BLaER1 treated with 17β-estradiol and CSF1 and Interleukin-3, amounts not matched to agents 10 nM and 100 nM (cell line): Measurements from ENCODE around the gene EPHA8.

ENCODE experiments used
- H3K27ac ChIP-seq, 11 experiments: shearing (Covaris generic); formaldehyde crosslinking; 2 replicates each; pipeline ENCODE4 v1.8.1; 2022
- H3K27me3 ChIP-seq, 11 experiments: shearing (Covaris generic); formaldehyde crosslinking; 2 replicates each; pipeline ENCODE4 v1.8.1; 2022
- H3K36me3 ChIP-seq, 11 experiments: shearing (Covaris generic); formaldehyde crosslinking; 2 replicates each; pipeline ENCODE4 v1.8.1; 2022
- H3K4me1 ChIP-seq, 10 experiments: shearing (Covaris generic); formaldehyde crosslinking; 2 replicates each; pipeline ENCODE4 v1.8.1; 2022
- H3K4me2 ChIP-seq, 11 experiments: shearing (Covaris generic); formaldehyde crosslinking; 2 replicates each; pipeline ENCODE4 v1.8.1; 2022
- H3K4me3 ChIP-seq, 10 experiments: shearing (Covaris generic); formaldehyde crosslinking; 2 replicates each; pipeline ENCODE4 v1.8.1; 2022
- H3K9ac ChIP-seq, 11 experiments: shearing (Covaris generic); formaldehyde crosslinking; 2 replicates each; pipeline ENCODE4 v1.8.1; 2022
- H3K9me3 ChIP-seq, 11 experiments: shearing (Covaris generic); formaldehyde crosslinking; replicated peaks in 1 of 11; 2 replicates each; pipeline ENCODE4 v1.8.1; 2022
- H4K20me1 ChIP-seq, 11 experiments: shearing (Covaris generic); formaldehyde crosslinking; 2 replicates each; pipeline ENCODE4 v1.8.1; 2022
- Cebpa-rat ChIP-seq, 11 experiments: shearing (Covaris generic); IDR thresholded peaks; 2 replicates each; pipeline ENCODE4 v1.8.1; 2022

EPHA8 gene

DNA sequence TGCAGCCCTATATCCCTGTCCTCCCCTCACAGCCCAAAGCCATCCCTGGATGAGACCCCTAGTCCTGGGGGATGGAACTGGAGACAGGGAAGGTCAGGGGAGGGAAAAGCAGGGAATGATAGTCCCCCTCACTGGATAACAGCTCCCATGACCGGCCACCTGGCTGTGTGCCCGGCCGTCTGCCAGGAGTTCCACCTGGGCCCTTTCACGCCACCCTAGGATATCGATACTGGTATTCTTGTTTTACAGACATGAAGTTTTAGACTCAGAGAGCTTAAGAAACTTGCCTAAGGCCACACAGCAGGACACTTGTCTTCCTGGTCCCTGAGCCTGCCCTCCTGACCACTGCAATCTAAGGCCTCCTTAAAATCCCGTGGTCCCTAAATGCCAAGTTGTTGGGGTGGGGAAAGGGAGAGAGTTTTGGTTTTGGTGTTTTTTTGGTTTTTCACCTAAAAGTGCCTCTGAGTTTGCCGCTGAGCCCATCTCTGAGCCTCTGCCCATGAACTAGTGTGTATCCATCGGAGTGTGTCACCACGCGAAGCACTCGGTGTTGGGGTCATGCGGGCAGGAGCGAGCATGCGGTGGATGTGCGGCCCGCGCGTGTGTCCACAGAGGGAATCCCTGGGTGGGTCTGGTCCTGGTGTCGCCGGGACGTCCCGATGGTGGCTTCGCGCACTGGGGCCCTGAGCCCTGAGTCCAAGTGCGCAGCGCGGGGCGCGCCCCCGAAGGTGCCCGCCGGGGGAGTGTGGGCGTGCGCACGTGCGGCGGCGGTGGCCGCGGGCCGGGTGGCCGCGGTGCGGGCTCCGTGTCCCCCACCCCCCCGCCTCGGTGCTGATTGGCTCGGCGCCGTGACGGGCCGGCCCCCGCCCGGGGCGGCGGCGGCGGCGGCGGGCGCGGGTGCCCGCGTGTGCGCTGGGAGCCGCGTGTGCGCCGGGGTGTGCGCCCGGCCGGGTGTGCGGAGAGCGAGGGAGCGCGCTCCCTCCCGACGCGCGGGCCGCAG lies at the start of gene EPHA8:
Gene EPHA8, plus strand, starts transcription at position 906 of the 1,000 bp plus-strand sequence. CDS start 147 bp downstream, outside the sequence.
- Histone ChIP-seq H3K4me2 (no peak within 1 kb of the TSS), H3K27ac (no peak within 1 kb of the TSS), H3K4me1 (no peaks in the 10 kb centered on the region), H4K20me1 (peaks cover 0 to 18% (median 0%) of the 10 kb centered on the region in 11 experiments; a peak in 3 of 22 replicates), H3K27me3 (peaks cover 24 to 41% (median 31%) of the 10 kb centered on the region in 11 experiments; a peak in 20 of 22 replicates), H3K9me3 (no peaks in the 10 kb centered on the region), H3K9ac (no peak within 1 kb of the TSS), H3K4me3 (no peak within 1 kb of the TSS), H3K36me3 (no peaks in the 10 kb centered on the region)
- no peak for TF ChIP-seq Cebpa-rat (IDR thresholded peaks at IDR 0.05)

DNA sequence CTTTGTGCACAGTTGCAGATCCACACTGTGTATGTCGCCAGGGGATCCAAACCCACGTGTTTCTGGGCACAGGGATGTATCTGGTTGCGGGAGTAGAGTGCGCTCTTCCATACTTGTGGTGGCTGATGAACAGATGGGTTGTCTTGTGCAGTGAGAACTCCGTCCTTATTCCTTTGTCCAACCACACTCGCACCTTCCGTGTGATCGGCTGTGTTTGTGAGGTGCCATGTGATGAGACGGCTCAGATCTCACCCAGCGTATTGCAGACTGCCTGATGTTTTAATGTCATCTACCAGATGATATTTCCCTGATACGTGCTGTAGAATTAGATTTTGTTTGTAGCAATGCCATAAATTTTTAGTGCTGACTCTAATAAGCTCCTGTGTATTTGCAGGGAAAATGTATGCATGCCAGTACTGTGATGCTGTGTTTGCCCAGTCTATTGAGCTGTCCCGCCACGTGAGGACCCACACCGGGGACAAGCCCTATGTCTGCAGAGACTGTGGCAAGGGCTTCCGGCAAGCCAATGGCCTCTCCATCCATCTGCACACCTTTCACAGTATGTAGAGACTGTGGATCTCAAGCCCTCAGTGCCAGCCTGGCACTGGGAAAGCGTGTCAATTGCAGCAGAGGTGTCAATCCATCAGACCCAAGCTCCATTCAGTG lies 46.2 kb upstream of the EPHA8 start:
- no peak for TF ChIP-seq Cebpa-rat (IDR thresholded peaks at IDR 0.05)
- H3K27ac ChIP-seq: no peak overlapping the region

DNA sequence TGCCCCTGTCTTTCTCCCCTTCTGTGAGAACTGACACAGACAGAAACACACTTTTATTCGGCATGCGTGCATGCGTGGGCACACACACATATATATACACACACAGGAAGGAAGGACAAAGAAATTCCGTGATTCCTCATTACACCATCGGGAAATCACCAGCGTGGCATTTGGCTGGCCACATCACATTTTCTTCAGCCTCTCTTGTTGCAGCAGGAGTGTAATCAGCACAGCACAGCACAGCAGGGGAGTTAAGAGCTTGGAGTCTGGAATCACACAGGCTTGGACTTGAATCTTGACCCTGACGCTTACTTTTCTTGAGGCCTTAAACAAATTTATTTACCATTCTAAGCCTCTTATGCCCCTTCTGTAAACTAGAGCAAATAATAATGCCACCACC lies 45.3 kb upstream of the EPHA8 start:
- Histone ChIP-seq H3K9me3 (no peaks in the 10 kb centered on the region), H3K36me3 (peaks cover 96 to 100% (median 98%) of the 10 kb centered on the region in 11 experiments), H3K27ac (no peak overlapping the region), H4K20me1 (peaks cover 0 to 32% (median 4%) of the 10 kb centered on the region in 11 experiments; a peak in 6 of 22 replicates), H3K4me3 (no peak overlapping the region), H3K27me3 (no peaks in the 10 kb centered on the region), H3K4me2 (no peak overlapping the region), H3K9ac (no peak overlapping the region), H3K4me1 (no peaks in the 10 kb centered on the region)
- TF ChIP-seq Cebpa-rat (IDR thresholded peaks at IDR 0.05): no peak

More for the DNA sequence above, 46.2 kb upstream of the EPHA8 start:
- Histone ChIP-seq H4K20me1 (peaks cover 0 to 40% (median 6%) of the 10 kb centered on the region in 11 experiments; a peak in 6 of 22 replicates), H3K4me2 (no peak overlapping the region), H3K4me1 (no peaks in the 10 kb centered on the region), H3K27me3 (no peaks in the 10 kb centered on the region), H3K9ac (no peak overlapping the region), H3K4me3 (no peak overlapping the region), H3K9me3 (no peaks in the 10 kb centered on the region), H3K36me3 (peaks cover 100% of the 10 kb centered on the region in 11 experiments)

DNA sequence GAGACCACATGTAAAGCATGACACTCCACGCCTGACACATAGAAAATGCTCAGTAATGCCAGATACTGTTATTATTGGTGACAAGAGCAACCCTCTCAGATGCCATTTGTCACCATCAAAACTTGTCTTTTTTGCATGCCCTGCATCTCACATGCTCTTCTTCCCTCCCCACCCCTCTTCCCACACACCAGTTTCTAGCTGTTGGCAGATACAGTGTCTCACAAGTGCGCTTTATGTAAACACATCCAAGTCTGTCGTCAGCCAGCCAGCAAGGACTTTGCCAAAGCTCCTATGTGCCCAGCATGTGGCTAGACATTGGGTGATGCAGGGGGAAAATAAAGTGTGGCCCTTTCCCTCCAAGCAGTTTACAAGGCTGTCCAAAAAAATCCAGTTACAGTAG lies 44.9 kb upstream of the EPHA8 start:
- Histone ChIP-seq H3K4me3 (no peak overlapping the region), H3K9ac (no peak overlapping the region), H3K4me1 (no peaks in the 10 kb centered on the region), H3K4me2 (no peak overlapping the region), H3K27ac (no peak overlapping the region), H3K9me3 (no peaks in the 10 kb centered on the region), H3K27me3 (no peaks in the 10 kb centered on the region), H3K36me3 (peaks cover 93 to 100% (median 97%) of the 10 kb centered on the region in 11 experiments), H4K20me1 (peaks cover 0 to 32% (median 3%) of the 10 kb centered on the region in 11 experiments; a peak in 6 of 22 replicates)
- TF ChIP-seq Cebpa-rat (IDR thresholded peaks at IDR 0.05): no peak

DNA sequence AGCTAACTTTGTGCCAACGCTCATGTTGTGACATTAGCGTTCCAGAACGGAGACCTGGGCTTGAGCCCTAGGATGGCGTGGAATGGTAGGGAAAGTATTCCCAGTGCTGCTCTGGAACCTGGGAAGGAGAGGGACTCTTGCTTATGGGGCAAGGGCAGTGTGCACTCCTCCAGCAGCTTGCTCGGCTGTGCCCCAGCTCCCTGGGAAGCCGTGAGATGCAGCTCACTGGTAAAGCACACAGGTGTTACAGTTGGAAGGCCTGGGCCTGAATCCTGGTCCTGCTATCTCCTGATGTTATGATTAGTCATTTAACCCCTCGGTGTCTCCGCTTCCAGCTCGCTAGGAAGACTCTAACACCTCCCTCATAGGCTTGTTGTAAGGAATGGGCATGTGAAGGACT lies 42.4 kb upstream of the EPHA8 start:
- Histone ChIP-seq H3K27me3 (no peaks in the 10 kb centered on the region), H3K36me3 (peaks cover 85 to 100% (median 97%) of the 10 kb centered on the region in 11 experiments)
- TF ChIP-seq Cebpa-rat (IDR thresholded peaks at IDR 0.05): no peak

DNA sequence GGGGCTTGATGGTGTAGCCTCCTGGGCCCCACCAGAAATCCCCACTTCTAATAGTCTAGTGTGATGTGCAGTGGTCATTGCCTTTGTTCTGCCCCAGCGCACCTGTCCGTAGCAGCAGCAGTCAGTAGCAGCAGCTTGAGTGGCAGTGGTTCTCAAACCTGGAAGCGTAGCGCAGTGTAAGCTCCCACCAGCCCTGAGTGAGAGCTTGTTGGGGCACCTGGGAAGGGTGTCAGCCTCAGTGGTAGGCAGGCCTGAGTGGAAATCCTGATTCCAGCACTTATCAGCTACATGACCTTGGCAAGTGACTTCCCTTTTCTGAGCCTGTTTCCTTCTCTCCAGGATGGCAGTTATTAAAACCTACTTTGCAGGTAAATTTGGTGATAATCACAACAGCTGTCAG lies 41.6 kb upstream of the EPHA8 start:
- Histone ChIP-seq H3K4me2 (no peak overlapping the region), H3K27ac (no peak overlapping the region), H3K9me3 (no peaks in the 10 kb centered on the region), H4K20me1 (peaks cover 0 to 42% (median 4%) of the 10 kb centered on the region in 11 experiments; a peak in 7 of 22 replicates), H3K4me1 (peaks cover 0 to 12% (median 0%) of the 10 kb centered on the region in 10 experiments; a peak in 5 of 20 replicates), H3K27me3 (no peaks in the 10 kb centered on the region), H3K4me3 (no peak overlapping the region), H3K9ac (no peak overlapping the region), H3K36me3 (peaks cover 85 to 100% (median 97%) of the 10 kb centered on the region in 11 experiments)
- TF ChIP-seq Cebpa-rat (IDR thresholded peaks at IDR 0.05): no peak

More for the DNA sequence above, 42.4 kb upstream of the EPHA8 start:
- Histone ChIP-seq H4K20me1 (peaks cover 0 to 35% (median 4%) of the 10 kb centered on the region in 11 experiments; a peak in 7 of 22 replicates), H3K4me2 (no peak overlapping the region), H3K27ac (no peak overlapping the region), H3K4me1 (peaks cover 0 to 12% (median 0%) of the 10 kb centered on the region in 10 experiments; a peak in 5 of 20 replicates), H3K4me3 (no peak overlapping the region), H3K9me3 (no peaks in the 10 kb centered on the region), H3K9ac (no peak overlapping the region)

DNA sequence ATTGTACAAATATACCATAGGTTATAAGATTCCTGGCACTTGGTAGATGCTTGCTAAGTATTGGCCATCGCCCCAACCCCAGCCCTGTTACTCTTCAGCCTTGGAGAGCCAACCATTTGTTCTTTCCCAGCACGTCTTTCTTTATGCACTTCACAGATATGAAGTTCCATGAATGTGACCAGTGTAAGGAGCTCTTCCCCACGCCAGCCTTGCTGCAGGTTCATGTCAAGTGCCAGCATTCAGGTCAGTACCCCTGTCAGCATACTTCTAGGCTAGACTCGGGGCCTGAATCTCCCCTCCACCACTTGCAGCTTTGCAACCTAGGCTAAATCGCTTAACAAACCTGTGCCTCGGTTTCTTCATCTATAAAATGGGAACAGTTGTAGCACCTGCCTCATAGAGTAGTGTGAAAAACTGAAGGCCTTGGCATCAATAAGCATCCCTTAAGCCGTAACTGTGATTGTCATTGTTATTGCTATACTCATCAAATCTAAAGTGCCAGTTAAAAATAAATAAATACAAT lies 41.0 kb upstream of the EPHA8 start:
- Histone ChIP-seq H4K20me1 (peaks cover 0 to 42% (median 6%) of the 10 kb centered on the region in 11 experiments; a peak in 8 of 22 replicates), H3K9ac (no peak overlapping the region), H3K4me1 (peaks cover 0 to 12% (median 0%) of the 10 kb centered on the region in 10 experiments; a peak in 5 of 20 replicates), H3K27me3 (no peaks in the 10 kb centered on the region), H3K36me3 (peaks cover 85 to 100% (median 97%) of the 10 kb centered on the region in 11 experiments), H3K27ac (no peak overlapping the region), H3K9me3 (no peaks in the 10 kb centered on the region), H3K4me2 (no peak overlapping the region), H3K4me3 (no peak overlapping the region)
- no peak for TF ChIP-seq Cebpa-rat (IDR thresholded peaks at IDR 0.05)

DNA sequence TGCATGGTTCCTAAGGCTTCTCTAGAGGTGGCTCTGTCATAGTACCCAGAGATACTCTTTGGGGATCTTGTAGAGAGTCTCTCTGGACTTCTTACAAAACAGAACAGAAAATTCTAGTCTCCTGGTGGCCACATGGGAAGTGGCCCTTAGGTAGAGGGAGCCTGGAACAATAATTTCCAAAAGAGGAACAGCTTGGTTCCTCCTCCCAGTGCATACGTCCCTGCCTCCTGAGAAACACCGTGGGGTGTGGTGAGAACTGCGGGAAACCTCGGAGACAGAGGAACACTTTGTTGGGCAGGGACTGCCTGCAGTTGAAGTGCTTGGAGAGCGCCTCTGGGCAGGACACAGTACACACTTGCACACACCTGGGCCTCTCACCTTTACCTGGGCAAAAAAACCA lies 38.8 kb upstream of the EPHA8 start:
- Histone ChIP-seq H3K27ac (no peak overlapping the region), H3K4me1 (peaks cover 0 to 16% (median 0%) of the 10 kb centered on the region in 10 experiments; a peak in 5 of 20 replicates), H3K36me3 (peaks cover 79 to 100% (median 94%) of the 10 kb centered on the region in 11 experiments), H4K20me1 (peaks cover 0 to 55% (median 8%) of the 10 kb centered on the region in 11 experiments; a peak in 8 of 22 replicates), H3K4me2 (peak overlapping the region in 2 of 11 experiments; percentile 60; a peak in 4 of 22 replicates), H3K27me3 (no peaks in the 10 kb centered on the region), H3K9me3 (no peaks in the 10 kb centered on the region), H3K4me3 (no peak overlapping the region), H3K9ac (peak overlapping the region in 1 of 11 experiments; percentile 37; a peak in 1 of 22 replicates)
- no peak for TF ChIP-seq Cebpa-rat (IDR thresholded peaks at IDR 0.05)
